HG02678 (cell line): ENCODE results near the gene CDK5R1.

Experiments
- ATAC-seq: cut with Tn5 transposase; IDR thresholded peaks from one replicate; pipeline ENCODE4 v1.9.1; 2021; ENCODE audit warnings: mild to moderate bottlenecking, moderate library complexity; ENCODE audit not compliant: unreplicated experiment

The CDK5R1 gene

DNA sequence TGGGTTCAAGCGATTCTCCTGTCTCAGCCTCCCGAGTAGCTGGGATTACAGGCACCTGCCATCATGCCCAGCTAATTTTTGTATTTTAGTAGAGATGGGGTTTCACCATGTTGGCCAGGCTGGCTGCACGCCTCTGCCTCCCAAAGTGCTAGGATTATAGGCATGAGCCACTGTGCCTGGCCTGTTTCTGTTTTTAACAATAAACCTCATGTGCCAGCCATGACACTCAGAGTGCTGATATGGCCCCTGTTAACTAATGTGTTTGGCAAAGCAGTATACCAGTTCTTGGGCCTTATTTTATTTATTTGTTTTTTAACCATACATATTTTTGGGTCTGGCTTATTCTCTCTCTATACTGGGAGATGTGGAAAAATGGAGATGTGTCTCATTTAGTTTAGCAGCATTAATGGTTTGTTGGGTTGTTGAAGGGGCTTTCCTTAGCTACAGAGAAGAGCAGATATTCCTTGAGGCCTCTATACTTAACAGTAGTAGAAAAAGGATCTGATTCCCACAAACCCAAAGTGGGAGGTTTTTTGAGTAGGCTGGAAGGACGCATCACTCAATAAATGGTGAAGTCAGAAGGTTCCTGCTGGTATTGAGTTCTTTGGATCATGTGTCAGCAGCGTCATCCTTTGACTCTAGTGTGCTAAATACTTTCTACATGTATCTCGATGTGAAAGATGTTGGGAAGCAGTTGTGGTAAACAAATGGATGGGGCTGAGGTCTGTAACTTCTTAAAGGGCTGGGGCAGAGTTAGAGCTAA, 16.2 kb upstream of the CDK5R1 start:
- no peak for ATAC-seq

DNA sequence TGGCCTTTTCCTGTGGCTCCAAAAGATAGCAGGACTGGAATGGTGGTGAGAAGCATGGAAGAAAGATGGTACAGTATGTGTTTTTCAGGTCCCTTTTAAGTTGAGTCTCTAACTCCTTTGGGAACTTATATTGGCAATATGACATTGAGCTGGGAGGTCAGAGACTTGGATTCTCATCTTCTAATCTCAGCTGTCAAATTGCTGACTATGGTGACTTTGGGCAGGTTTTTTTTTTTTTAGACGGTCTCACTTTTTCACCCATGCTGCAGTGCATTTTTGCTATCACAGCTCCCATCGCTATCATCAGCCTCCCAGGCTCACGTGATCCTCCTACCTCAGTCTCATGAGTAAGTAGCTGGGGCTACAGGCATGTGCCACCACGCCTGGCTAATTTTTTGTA, 15.1 kb upstream of the CDK5R1 start:
- ATAC-seq: no peak

DNA sequence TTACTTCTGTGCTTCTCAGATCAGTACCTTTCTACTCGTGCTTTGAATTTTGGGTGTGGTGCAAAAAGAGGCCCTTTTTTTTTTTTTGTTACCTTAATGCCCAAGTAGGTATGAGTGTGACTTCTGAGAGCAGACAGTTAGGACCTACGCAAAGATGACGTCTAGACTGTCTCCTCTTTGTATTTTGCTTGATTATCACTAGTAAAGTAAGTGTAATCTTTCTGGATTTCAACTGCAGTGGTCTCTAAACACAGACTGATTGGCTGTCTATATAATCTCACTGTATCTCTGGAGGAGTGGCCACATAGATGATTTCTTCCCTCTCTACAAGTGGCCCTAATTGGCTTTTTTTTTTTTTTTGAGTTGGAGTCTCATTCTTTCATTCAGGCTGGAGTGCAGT, 11.5 kb upstream of the CDK5R1 start:
- no peak for ATAC-seq

DNA sequence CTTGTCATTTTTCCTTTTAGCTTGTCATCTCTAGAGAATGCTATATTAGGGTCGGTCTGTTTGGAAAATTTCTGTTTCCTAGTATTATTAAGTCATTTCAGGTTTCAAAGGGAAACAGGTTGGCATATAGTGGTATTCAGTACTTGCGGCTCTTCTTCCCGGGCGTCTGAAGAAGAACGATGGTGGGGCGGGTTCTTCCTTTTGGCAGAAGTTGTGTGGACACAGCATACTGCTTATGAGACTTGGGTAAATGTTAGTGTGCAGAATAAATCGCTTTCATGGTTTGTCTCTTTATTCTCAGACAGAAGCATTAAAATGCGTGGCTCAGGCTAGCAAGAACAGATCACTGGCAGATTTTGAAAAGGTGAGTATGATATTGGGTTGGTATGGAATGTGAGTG, 9.6 kb upstream of the CDK5R1 start:
- ATAC-seq: no peak

GRCh38 chr17:32479074-32479617, 7.6 kb upstream of the CDK5R1 start:
- no peak for ATAC-seq

GRCh38 chr17:32481193-32481592, 5.6 kb upstream of the CDK5R1 start:
- ATAC-seq: no peak

GRCh38 chr17:32482568-32483320, 4.0 kb upstream of the CDK5R1 start:
- ATAC-seq: no peak

GRCh38 chr17:32483451-32484019, 3.3 kb upstream of the CDK5R1 start:
- ATAC-seq: no peak

DNA sequence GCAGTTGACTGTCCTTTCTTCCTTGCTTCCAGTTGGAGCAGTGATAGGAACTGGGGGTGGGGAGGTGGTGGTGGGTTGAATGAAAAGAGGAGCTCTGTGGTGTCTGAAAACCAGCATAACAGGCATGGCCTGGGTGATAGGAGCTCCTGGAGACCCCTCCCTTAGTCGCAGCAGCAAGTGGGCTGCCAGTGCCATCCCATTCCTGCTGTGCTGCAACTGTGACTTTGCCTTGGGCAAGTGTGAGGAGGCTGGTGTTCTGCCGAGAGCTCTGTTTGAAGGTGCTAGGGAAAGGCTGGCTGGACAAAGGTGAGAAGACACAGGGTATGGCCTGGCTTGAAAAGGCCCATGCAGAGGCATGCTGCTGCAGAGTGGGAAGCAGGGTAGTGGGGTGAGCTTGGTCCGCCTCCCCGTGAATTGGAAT, 2.7 kb upstream of the CDK5R1 start:
- no peak for ATAC-seq

DNA sequence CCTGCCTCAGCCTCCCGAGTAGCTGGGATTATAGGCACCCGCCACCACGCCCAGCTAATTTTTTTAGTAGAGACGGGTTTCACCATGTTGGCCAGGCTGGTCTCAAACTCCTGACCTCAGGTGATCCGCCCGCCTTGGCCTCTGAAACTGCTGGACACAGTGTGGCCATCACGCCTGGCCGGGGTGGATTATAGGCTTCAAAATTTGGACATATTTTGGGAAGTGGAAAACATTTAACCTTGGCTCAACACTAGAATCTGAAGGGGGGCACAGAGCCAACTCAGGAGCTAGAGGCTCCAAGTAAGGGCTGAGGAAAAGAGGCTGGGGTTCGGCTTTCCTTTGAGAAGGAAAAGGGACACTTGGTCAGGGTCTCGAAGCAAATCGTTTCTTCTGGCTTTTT, 2.2 kb upstream of the CDK5R1 start:
- no peak for ATAC-seq

GRCh38 chr17:32485261-32486110, 1.3 kb upstream of the CDK5R1 start:
- no peak for ATAC-seq

DNA sequence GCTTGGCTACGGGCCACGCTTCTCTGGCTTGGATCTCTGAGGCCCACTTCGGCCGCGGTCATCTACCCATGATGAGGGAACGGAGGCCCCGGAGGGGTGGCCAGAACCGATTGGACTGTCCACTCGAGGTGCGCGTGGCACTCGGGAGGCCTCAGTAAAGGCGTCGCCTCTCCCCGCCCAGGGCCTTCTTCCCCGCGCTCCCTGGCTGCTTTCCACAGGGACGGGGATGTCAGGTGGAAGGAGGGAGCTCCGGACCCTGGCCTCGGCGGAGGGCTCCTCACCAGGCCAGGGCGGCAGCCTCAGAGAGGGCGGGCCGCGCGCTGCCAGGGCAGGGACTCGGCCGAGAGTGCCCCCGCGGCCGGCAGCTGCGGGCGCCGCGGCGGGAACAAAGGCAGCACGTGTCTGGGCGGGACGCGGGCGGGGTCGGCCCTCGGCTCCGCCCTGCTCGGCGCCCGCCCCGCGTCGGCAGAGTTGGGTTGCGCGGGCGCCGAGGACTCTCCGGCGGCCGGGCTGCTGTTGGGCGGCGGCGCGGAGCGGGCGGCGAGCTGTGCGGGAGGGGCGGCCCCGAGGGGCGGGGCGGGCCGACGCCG, 587 bp upstream of the CDK5R1 start:
- ATAC-seq: peak; percentile 54

DNA sequence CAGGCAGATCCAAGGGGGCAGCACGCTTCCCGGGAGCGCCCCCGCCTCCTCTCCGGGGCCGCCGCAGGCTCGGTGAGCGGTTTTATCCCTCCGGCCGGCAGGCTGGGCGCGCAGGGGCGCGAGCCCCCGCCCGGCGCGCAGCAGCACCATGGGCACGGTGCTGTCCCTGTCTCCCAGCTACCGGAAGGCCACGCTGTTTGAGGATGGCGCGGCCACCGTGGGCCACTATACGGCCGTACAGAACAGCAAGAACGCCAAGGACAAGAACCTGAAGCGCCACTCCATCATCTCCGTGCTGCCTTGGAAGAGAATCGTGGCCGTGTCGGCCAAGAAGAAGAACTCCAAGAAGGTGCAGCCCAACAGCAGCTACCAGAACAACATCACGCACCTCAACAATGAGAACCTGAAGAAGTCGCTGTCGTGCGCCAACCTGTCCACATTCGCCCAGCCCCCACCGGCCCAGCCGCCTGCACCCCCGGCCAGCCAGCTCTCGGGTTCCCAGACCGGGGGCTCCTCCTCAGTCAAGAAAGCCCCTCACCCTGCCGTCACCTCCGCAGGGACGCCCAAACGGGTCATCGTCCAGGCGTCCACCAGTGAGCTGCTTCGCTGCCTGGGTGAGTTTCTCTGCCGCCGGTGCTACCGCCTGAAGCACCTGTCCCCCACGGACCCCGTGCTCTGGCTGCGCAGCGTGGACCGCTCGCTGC, 832 bp downstream of the CDK5R1 start:
- no peak for ATAC-seq

- no peak for ATAC-seq
Measured at GRCh38 chr17:32488177-32488542, 1.4 kb downstream of the CDK5R1 start.

DNA sequence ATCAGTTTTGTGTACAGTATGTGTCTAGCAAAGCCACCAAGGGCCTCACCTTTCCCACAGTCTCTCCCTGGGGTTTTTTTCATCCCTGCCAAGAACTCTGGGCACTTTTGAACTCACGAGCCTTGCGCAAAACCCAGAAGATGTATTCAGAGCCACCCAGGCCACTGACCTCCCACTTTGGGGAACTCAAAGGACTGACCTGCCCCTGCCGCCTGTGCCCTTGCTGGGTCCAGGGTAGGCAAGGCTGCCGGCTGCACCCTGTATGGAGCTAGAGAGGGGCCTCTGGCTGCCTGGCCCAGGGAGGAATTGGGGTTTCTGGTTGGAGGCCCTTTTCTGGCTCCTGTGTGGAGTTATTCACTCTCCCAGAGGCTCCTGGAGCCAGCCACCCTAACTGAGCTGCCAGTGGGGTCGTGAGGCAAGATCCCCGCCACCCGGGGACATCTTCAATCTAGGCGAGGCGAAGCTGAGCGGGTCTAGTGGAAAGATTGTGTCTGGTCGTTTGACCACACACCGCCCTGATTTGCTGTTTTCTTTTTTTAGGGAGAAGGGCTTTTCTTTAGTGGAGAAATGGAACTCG, 1.9 kb downstream of the CDK5R1 start:
- no peak for ATAC-seq

DNA sequence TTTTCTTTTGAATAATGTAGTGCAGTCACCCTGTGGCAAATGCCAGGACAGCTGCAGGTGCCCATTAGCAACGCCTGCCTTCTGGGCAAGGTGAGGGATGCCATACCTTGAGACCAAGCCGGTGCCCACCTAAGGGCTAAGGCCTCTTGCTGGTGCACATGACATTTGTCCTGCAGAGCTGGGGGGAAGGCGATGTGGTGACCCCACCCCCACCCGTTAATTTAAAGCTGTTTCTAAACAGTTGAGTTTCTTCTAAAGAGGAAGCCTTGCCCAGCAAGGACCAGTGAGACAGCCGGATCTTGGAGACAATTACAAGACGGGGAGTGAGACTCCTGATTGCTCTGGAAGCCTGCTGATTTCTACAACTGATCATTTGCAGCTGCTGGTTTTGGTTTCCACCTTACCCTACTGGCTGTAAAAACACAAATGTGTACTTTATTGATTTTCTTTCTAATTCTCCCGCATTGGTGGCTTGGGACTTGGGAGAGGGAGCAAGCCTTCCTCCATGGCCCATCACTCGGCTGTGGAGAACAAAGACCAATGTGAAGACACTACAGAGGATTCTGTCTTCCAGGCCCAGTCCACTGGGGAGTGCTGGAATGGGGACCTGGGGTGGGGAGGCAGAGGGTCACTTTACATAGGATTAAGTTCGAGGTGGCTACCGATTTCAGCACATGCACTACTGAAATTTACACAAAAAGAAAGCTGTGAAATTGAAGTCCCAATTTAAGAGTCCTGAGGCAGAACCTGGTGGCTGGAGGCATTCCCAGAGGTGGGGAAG, 2.7 kb downstream of the CDK5R1 start:
- no peak for ATAC-seq

DNA sequence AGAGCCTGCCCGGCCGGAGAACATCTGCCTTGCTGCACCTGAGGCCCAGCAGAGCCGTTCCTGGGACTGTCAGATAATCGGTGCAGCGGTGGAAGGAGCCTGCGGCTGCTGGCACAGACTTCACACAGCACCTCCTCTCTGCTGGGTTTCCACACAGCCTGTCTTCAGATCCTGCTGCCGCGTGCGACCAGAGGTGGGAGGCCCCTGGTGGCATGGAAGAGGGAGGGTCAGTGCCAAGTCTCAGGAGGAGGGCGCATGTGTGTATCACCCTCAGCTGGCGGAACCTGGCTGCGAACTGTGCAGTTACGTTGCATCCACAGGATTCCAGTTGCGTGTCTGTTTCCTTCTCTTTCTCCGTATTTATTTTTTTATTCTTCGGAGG, 3.3 kb downstream of the CDK5R1 start:
- no peak for ATAC-seq

DNA sequence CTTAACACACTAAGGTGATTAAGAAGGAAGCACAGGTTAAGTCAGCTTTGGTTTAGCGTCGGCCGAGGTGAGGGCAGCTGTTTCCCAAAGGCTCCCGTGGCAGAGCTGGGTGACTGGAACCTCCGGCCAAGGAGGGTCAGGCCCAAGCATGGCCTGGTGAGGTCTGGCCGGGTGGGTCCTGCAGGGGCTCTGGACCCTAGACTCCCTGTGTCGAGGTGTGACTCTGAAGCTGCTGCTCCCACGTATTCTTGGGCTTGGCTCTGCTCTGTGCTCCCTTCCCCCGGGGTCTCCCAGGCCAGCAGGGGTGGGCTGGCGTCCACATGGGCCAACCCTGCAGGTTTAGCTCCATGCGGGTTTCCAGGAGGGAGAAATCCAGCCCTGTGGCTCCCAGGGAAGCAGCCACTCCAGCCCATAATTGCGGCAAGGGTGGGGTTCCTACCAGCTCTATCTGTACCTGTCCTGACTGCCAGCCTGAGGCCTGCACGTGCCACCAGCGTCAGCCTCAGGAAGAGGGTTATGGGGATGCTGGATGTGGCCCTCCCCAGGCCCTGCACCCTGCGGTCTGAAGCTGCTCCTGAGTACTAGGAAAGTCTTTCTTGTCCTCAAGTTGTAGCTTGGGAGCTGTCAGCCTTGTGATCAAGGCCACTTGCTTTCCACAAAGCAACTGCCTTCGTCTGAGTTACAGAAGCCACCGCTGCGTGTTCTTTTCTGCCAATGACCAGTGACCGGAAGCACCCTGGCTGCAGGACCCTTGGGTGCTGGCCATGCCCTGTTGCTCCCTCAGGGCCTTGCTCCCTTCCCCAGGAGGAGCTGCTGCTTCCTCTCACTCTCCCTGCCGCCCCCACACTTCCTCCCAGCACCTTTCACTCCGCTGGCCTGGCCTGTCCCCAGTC, 4.8 kb downstream of the CDK5R1 start:
- ATAC-seq: no peak
